HepG2 (cell line): Measurements from ENCODE around the gene PDHX. TPM values are rescaled to one million over a fixed set of nuclear protein-coding genes. Genes with fewer than 3 reads are reported as not detected.

Experiments used
- ATAC-seq: fragments of 200-7000 bp; cut with Tn5 transposase; 3 replicates; pipeline ENCODE4 v1.9.1; 2020; ENCODE audit warnings: mild to moderate bottlenecking, moderate library complexity
- BruUV-seq: library from RNA; stranded (reverse); fragments of 400-500 nt; replicated peaks from 2 replicates; lab custom pipeline; 2021; lab: Mats Ljungman, UMichigan
- CTCF ChIA-PET: fragments of 300-600 bp; formaldehyde crosslinking; extraction: SDS; loops from one replicate; lab custom pipeline; 2021; ENCODE audit warnings: low total read pairs, inconsistent platforms, low intra/inter-chr PET ratio; lab: Yijun Ruan, JAX
- POLR2A ChIA-PET: fragments of 350-600 bp; sonication (Branson Sonifier 250); formaldehyde crosslinking; loops from one replicate; lab custom pipeline; 2020; ENCODE audit warnings: antibody characterized with exemption, inconsistent platforms; lab: Yijun Ruan, JAX
- DNase-seq: peaks from one replicate; pipeline ENCODE4 v3.0.0-alpha.2; 2015; ENCODE audit warnings: low spot score
- FAIRE-seq: peaks from 3 replicates; lab custom pipeline; 2011; peaks lifted over from hg19 to GRCh38; lab: Jason Lieb, UNC
- H2AFZ ChIP-seq: one replicate; pipeline ENCODE4 v1.6.1; 2011; ENCODE audit warnings: low read length, inconsistent platforms
- H3K27ac ChIP-seq: fragments of 300-600 bp; 3 replicates; pipeline ENCODE4 v1.8.0; 2011; ENCODE audit warnings: mixed run types, mild to moderate bottlenecking, mixed read lengths, low read length, inconsistent platforms; ENCODE audit not compliant: insufficient read depth; ENCODE audit errors: extremely low read length
- H3K27me3 ChIP-seq, 2 experiments: fragments of 200-600 bp in 1 of 2; 2 replicates in 1 of 2; 3 replicates in 1 of 2; pipeline versions ENCODE4 v1.6.0 to v1.8.0; 2011; ENCODE audit warnings: low read length in 2 of 2, mild to moderate bottlenecking in 2 of 2, moderate library complexity in 2 of 2, inconsistent platforms in 1 of 2; ENCODE audit not compliant: insufficient read depth in 2 of 2, control insufficient read depth in 1 of 2
- H3K36me3 ChIP-seq, 2 experiments: fragments of 200-600 bp in 1 of 2; replicated peaks in 1 of 2; 2 replicates in 1 of 2; 3 replicates in 1 of 2; pipeline versions ENCODE4 v1.5.1 to v1.8.0; 2011; ENCODE audit warnings: low read length in 2 of 2, inconsistent platforms in 1 of 2; ENCODE audit not compliant: insufficient read depth in 2 of 2, control insufficient read depth in 1 of 2
- H3K4me1 ChIP-seq: 2 replicates; pipeline ENCODE4 v1.5.1; 2012; ENCODE audit warnings: low read length, inconsistent platforms; ENCODE audit not compliant: insufficient read depth
- H3K4me2 ChIP-seq: 2 replicates; pipeline ENCODE4 v1.6.0; 2011; ENCODE audit warnings: low read depth, low read length, inconsistent platforms
- H3K4me3 ChIP-seq, 3 experiments: fragments of 200-600 bp in 1 of 3; sonication (generic), shearing (Covaris generic) in 1 of 3; replicated peaks in 1 of 3; 2 replicates each; pipeline ENCODE4 v1.5.1; 2011 to 2016; ENCODE audit warnings: low read length in 3 of 3, inconsistent platforms in 2 of 3, low read depth in 2 of 3, mild to moderate bottlenecking in 2 of 3, control low read depth in 1 of 3, mixed read lengths in 1 of 3; ENCODE audit not compliant: insufficient read depth in 1 of 3
- H3K79me2 ChIP-seq: one replicate; pipeline ENCODE4 v1.6.1; 2011; ENCODE audit warnings: low read length, inconsistent platforms; ENCODE audit not compliant: insufficient read depth
- H3K9ac ChIP-seq: 2 replicates; pipeline ENCODE4 v1.6.0; 2011; ENCODE audit warnings: mild to moderate bottlenecking, low read depth, low read length, inconsistent platforms; ENCODE audit not compliant: insufficient read depth
- H3K9me3 ChIP-seq: 2 replicates; pipeline ENCODE4 v1.5.1; 2012; ENCODE audit warnings: mild to moderate bottlenecking, low read length
- H4K20me1 ChIP-seq: 2 replicates; pipeline ENCODE4 v1.6.0; 2011; ENCODE audit warnings: inconsistent platforms, mild to moderate bottlenecking, low read length, moderate library complexity; ENCODE audit not compliant: insufficient read depth
- ATF7-NPFF ChIP-seq: sonication (generic); formaldehyde crosslinking; IDR thresholded peaks from 2 replicates; pipeline ENCODE4 v1.8.1; 2023; ENCODE audit warnings: mild to moderate bottlenecking, low read depth, missing genetic modification reagents, moderate library complexity
- BCL6 ChIP-seq: IDR thresholded peaks from 2 replicates; pipeline ENCODE4 v1.6.1; 2016; ENCODE audit warnings: missing genetic modification reagents, missing compliant biosample characterization
- EHMT2 ChIP-seq: fragments of 200-600 bp; sonication (generic); IDR thresholded peaks from 2 replicates; pipeline ENCODE4 v1.7.0; 2017; ENCODE audit warnings: antibody characterized with exemption, low read depth, low read length, borderline replicate concordance
- EZH2 ChIP-seq: conservative IDR thresholded peaks from 2 replicates; pipeline ENCODE4 v1.6.1; 2012; ENCODE audit warnings: mild to moderate bottlenecking, low read depth, low read length, moderate library complexity
- GTF3A ChIP-seq: sonication (generic); formaldehyde crosslinking; conservative IDR thresholded peaks from 2 replicates; pipeline ENCODE4 v1.4.0; 2020; ENCODE audit warnings: mild to moderate bottlenecking, missing genetic modification reagents
- HNRNPL ChIP-seq: fragments of 200-400 bp; formaldehyde crosslinking; IDR thresholded peaks from 2 replicates; pipeline ENCODE4 v1.6.1; 2017; ENCODE audit warnings: mild to moderate bottlenecking, low read depth, low read length
- KLF16 ChIP-seq, 2 experiments: sonication (generic) in 1 of 2; formaldehyde crosslinking in 1 of 2; IDR thresholded peaks; 2 replicates each; pipeline versions ENCODE4 v1.6.1 to v1.8.0; 2016 to 2023; ENCODE audit warnings: missing genetic modification reagents in 2 of 2, missing compliant biosample characterization in 1 of 2
- NCOA2 ChIP-seq: sonication (generic); formaldehyde crosslinking; IDR thresholded peaks from 2 replicates; pipeline ENCODE4 v1.8.0; 2022; ENCODE audit warnings: inconsistent platforms
- PBX3 ChIP-seq: sonication (generic); formaldehyde crosslinking; IDR thresholded peaks from 2 replicates; pipeline ENCODE4 v1.8.1; 2023; ENCODE audit warnings: missing genetic modification reagents, inconsistent platforms, borderline replicate concordance
- PRDM15 ChIP-seq: sonication (generic); formaldehyde crosslinking; IDR thresholded peaks from 2 replicates; pipeline ENCODE4 v1.4.0; 2020; ENCODE audit warnings: missing genetic modification reagents
- RORA ChIP-seq: sonication (generic); formaldehyde crosslinking; IDR thresholded peaks from 2 replicates; pipeline ENCODE4 v1.5.0; 2020; ENCODE audit warnings: mild to moderate bottlenecking, missing genetic modification reagents, moderate library complexity
- SATB2 ChIP-seq: sonication (generic); formaldehyde crosslinking; IDR thresholded peaks from 2 replicates; pipeline ENCODE4 v1.5.0; 2020; ENCODE audit warnings: missing genetic modification reagents
- TBL1XR1 ChIP-seq: fragments of 150-350 bp; IDR thresholded peaks from 2 replicates; pipeline ENCODE4 v1.6.1; 2014; ENCODE audit warnings: borderline replicate concordance, low read length; ENCODE audit not compliant: partially characterized antibody
- ZNF136 ChIP-seq: sonication (generic); formaldehyde crosslinking; IDR thresholded peaks from 2 replicates; pipeline ENCODE4 v1.8.1; 2022; ENCODE audit warnings: low read depth, mild to moderate bottlenecking, moderate library complexity, missing genetic modification reagents
- ZNF567 ChIP-seq: sonication (generic); formaldehyde crosslinking; IDR thresholded peaks from 2 replicates; pipeline ENCODE4 v1.8.1; 2023; ENCODE audit warnings: mild to moderate bottlenecking, missing genetic modification reagents, borderline replicate concordance
- ZNF83 ChIP-seq: sonication (generic); formaldehyde crosslinking; IDR thresholded peaks from 2 replicates; pipeline ENCODE4 v1.4.0; 2020; ENCODE audit warnings: missing genetic modification reagents, mild to moderate bottlenecking, borderline replicate concordance
- ZSCAN20 ChIP-seq: sonication (generic); formaldehyde crosslinking; IDR thresholded peaks from 2 replicates; pipeline ENCODE4 v1.4.0; 2020; ENCODE audit warnings: missing genetic modification reagents, mild to moderate bottlenecking, borderline replicate concordance
- WGBS: methylation state at CpG from one replicate; pipeline ENCODE4 v1.1.6; 2017; ENCODE audit warnings: low lambda C conversion rate; 5-methylcytosine and 5-hydroxymethylcytosine counted together
- in situ Hi-C: cut with HindIII; loops from 2 replicates; pipeline ENCODE4 v1.10.0; 2017; ENCODE audit warnings: low pct_unique_long_range_greater_than_20kb; ENCODE audit not compliant: extremely low pct_ligation_motif_present
- intact Hi-C: fragments of 100-400 bp; cut with micrococcal nuclease; formaldehyde crosslinking; loops from one replicate; pipeline ENCODE4 v1.10.0; 2022; ENCODE audit not compliant: unreplicated experiment
- polyA plus RNA-seq, 8 experiments: library from polyadenylated mRNA; depleted of rRNA in 3 of 8; stranded (reverse) in 7 of 8; unstranded in 1 of 8; fragments of >200 nt; fragmentation: Illumina TruSeq in 4 of 8; extraction: Trizol in 4 of 8; gene quantifications; 2 replicates each; pipeline versions ENCODE4 v1.2.1 to v1.2.3, GENCODE V29; 2011 to 2016; ENCODE audit warnings: low read depth in 4 of 8, missing spikeins in 1 of 8, mixed read lengths in 1 of 8; ENCODE audit not compliant: insufficient read depth in 1 of 8
- total RNA-seq, 5 experiments: library from RNA; depleted of rRNA; stranded (reverse); fragments of >200 nt; fragmentation: Illumina TruSeq; extraction: Trizol; gene quantifications; 2 replicates each; pipeline ENCODE4 v1.2.3, GENCODE V29; 2016; ENCODE audit warnings: low read depth in 1 of 5

PDHX gene
- total and polyA plus RNA-seq, 2 of the 13 experiments (the other 11 are each of a cell fraction or from before 2014, with no cell fraction given): 41.0 to 73.8 TPM

- H3K36me3 ChIP-seq: no peaks in the 10 kb centered on the region
- H3K27ac ChIP-seq: no peak overlapping the region
- no peaks in the 10 kb centered on the region for H4K20me1 ChIP-seq
- no peaks in the 10 kb centered on the region; a peak in 2 of 5 replicates for H3K27me3 ChIP-seq
- H2AFZ ChIP-seq: no peak overlapping the region
- no peak overlapping the region for H3K4me2 ChIP-seq
- BruUV-seq: no TSS peak
- DNase-seq (no peak), FAIRE-seq (no peak), ATAC-seq (no peak)
- no peaks in the 10 kb centered on the region for H3K9me3 ChIP-seq
- H3K79me2 ChIP-seq: no peaks in the 10 kb centered on the region
- no peak for TF ChIP-seq ZNF567 (CRISPR knock-in tag)
- TF ChIP-seq EHMT2: no peak
- no peak for TF ChIP-seq TBL1XR1
- TF ChIP-seq EZH2: no peak
- TF ChIP-seq PRDM15 (CRISPR knock-in tag): no peak
- TF ChIP-seq GTF3A: no peak
- no peak for TF ChIP-seq NCOA2 (CRISPR knock-in tag)
- TF ChIP-seq KLF16 (CRISPR knock-in tag; IDR thresholded peaks at IDR 0.05): no peak
- no peak for TF ChIP-seq ATF7-NPFF (CRISPR knock-in tag)
- TF ChIP-seq BCL6 (CRISPR knock-in tag): no peak
- no peak for TF ChIP-seq SATB2 (CRISPR knock-in tag)
- no peak for TF ChIP-seq ZNF83 (CRISPR knock-in tag)
- TF ChIP-seq ZNF136: no peak
- TF ChIP-seq HNRNPL: no peak
- TF ChIP-seq RORA (CRISPR knock-in tag): no peak
- TF ChIP-seq ZSCAN20 (CRISPR knock-in tag): no peak
- no peak for TF ChIP-seq PBX3 (CRISPR knock-in tag)
- in situ Hi-C loops: no loop called here
- no peak overlapping the region for H3K9ac ChIP-seq
- intact Hi-C loops: no loop called here
- H3K4me1 ChIP-seq: no peaks in the 10 kb centered on the region
- H3K4me3 ChIP-seq: no peak overlapping the region
- ChIA-PET POLR2A (no interaction called here), CTCF (no interaction called here)
- WGBS: 0% methylated on average over 2 of the region's 2 CpGs
Observed at GRCh38 chr11:35031346-35031745, 114.9 kb downstream of the PDHX start.
